ENCODE data around the gene ANKRD65. TPM values are rescaled to one million over a fixed set of nuclear protein-coding genes. Genes with fewer than 3 reads are reported as not detected.
"Not testable (repeated sequence)": the region's sequence is repeated elsewhere in the genome, so short reads cannot be mapped to it uniquely, and the experiment has no call there.

The ANKRD65 gene
- total RNA-seq, 1 experiment from 2014 or later: 14.7 TPM

DNA sequence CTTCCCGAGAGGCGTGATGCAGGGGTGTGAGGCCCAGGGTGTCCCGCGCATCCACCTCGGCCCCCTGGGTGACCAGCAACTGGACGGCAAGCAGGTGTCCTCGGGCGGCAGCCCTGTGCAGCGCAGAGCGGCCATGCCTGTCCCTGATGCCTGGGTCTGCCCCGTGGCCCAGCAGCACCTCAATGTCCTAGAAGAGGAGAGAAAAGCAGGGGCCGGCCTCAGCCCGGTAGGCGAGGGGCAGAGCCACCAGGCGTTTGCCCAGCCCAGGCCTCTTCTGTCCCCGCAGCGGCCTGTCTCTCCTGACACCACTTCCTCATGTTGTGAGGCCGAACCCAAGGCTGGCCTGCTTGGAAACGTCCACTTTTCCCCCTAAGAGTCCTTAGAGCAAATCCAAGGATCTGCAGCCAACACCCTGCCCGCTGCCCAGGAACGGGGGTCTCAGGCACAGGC is 1.7 kb downstream of the ANKRD65 start:
- Histone ChIP-seq H3K27ac (no peak overlapping the region), H2AFZ (no peak overlapping the region)
- POLR2A ChIA-PET (ENCODE audit: unreplicated experiment): interaction anchor here (0.6 kb wide), 1 partner anchor 16 kb away, joined by 4 read pairs; the partner anchor contains the start of gene VWA1

GRCh38 chr1:1418464-1419362 is 2.4 kb downstream of the ANKRD65 start:
- Histone ChIP-seq H3K27me3 (ENCODE audit: insufficient read depth, low read depth) (no peaks in the 10 kb centered on the region), H3K36me3 (ENCODE audit: low read depth) (no peaks in the 10 kb centered on the region), H3K4me3 (no peak overlapping the region), H3K4me2 (no peak overlapping the region), H2AFZ (no peak overlapping the region), H3K4me1 (replicated peaks; ENCODE audit: insufficient read depth) (peaks cover 18% of the 10 kb centered on the region), H3K9me2 (ENCODE audit: insufficient read depth) (no peaks in the 10 kb centered on the region), H3K79me2 (ENCODE audit: low read depth) (no peaks in the 10 kb centered on the region), H3F3A (ENCODE audit: insufficient read depth, low read depth) (peaks cover 8% of the 10 kb centered on the region; the same call in 1 of the 2 replicates), H4K20me1 (ENCODE audit: insufficient read depth) (no peaks in the 10 kb centered on the region), H3K9me3 (ENCODE audit: insufficient read depth, low read depth) (no peaks in the 10 kb centered on the region), H3K27ac (no peak overlapping the region)
- POLR2A ChIA-PET (ENCODE audit: unreplicated experiment): interaction anchor here (0.6 kb wide), 1 partner anchor 12 kb away, joined by 3 read pairs; no protein-coding TSS in a partner anchor
- DNase-seq: no peak
- intact Hi-C loops (cut with micrococcal nuclease; ENCODE audit: unreplicated experiment): no loop called here
- BruUV-seq (replicated peaks): no TSS peak
- CTCF ChIA-PET: no interaction called here
- TF ChIP-seq, protein P1, sequence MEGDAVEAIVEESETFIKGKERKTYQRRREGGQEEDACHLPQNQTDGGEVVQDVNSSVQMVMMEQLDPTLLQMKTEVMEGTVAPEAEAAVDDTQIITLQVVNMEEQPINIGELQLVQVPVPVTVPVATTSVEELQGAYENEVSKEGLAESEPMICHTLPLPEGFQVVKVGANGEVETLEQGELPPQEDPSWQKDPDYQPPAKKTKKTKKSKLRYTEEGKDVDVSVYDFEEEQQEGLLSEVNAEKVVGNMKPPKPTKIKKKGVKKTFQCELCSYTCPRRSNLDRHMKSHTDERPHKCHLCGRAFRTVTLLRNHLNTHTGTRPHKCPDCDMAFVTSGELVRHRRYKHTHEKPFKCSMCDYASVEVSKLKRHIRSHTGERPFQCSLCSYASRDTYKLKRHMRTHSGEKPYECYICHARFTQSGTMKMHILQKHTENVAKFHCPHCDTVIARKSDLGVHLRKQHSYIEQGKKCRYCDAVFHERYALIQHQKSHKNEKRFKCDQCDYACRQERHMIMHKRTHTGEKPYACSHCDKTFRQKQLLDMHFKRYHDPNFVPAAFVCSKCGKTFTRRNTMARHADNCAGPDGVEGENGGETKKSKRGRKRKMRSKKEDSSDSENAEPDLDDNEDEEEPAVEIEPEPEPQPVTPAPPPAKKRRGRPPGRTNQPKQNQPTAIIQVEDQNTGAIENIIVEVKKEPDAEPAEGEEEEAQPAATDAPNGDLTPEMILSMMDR (conservative IDR thresholded peaks at IDR 0.05): no peak
- TF ChIP-seq EZH2 (IDR thresholded peaks at IDR 0.05; ENCODE audit: low read depth): no peak

More for the DNA sequence above, 1.7 kb downstream of the ANKRD65 start:
- TF ChIP-seq EZH2 (IDR thresholded peaks at IDR 0.05; ENCODE audit: low read depth): no peak
- TF ChIP-seq, protein P1 (conservative IDR thresholded peaks at IDR 0.05): no peak
- peaks cover 18% of the 10 kb centered on the region for H3K4me1 ChIP-seq (replicated peaks; ENCODE audit: insufficient read depth)
- no peaks in the 10 kb centered on the region for H3K9me3 ChIP-seq (ENCODE audit: insufficient read depth, low read depth)
- no peaks in the 10 kb centered on the region for H3K79me2 ChIP-seq (ENCODE audit: low read depth)
- intact Hi-C loops (cut with micrococcal nuclease; ENCODE audit: unreplicated experiment): no loop called here
- no peaks in the 10 kb centered on the region for H3K36me3 ChIP-seq (ENCODE audit: low read depth)
- CTCF ChIA-PET: no interaction called here
- no peak overlapping the region for H3K4me3 ChIP-seq
- H4K20me1 ChIP-seq (ENCODE audit: insufficient read depth): no peaks in the 10 kb centered on the region
- DNase-seq: no peak
- peaks cover 8% of the 10 kb centered on the region; the same call in 1 of the 2 replicates for H3F3A ChIP-seq (ENCODE audit: insufficient read depth, low read depth)
- BruUV-seq (replicated peaks): no TSS peak
- no peak overlapping the region for H3K4me2 ChIP-seq
- H3K9me2 ChIP-seq (ENCODE audit: insufficient read depth): no peaks in the 10 kb centered on the region
- H3K27me3 ChIP-seq (ENCODE audit: insufficient read depth, low read depth): no peaks in the 10 kb centered on the region

DNA sequence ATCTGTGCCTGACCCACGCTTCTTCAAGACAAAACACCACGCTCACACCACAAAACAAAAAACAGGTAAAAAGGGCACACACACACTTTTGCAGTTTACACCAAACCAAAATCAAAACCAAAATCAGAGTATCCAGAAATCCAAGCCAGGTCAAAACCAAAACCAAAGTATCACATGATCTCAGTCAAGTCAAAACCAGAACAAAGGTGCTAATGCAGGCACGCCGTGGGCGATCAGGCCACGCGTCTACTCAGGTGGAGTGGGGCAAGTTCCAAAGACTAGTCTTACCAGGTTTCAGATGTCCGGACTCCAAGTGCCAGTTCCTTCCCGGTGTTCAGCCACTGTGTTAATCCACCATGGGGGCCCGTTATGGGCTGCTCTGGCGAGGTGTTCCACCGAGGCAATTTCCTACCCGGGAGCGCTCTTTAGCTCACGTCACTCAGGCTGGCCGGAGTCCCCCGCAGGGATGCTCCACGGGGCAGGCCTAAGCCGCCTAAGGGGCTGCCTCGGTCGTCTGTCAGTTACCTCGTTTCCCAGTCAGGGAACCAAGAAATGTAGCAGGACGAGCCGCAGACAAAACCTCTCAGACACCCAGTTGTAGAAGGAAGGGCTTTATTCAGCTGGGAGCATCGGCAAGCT is 3.1 kb downstream of the ANKRD65 start:
- H3F3A ChIP-seq (ENCODE audit: insufficient read depth, low read depth); intact Hi-C loops (cut with micrococcal nuclease; ENCODE audit: unreplicated experiment); H3K36me3 ChIP-seq (ENCODE audit: low read depth); H3K4me2 ChIP-seq; H2AFZ ChIP-seq; CTCF ChIA-PET; H3K9me3 ChIP-seq (ENCODE audit: insufficient read depth, low read depth); H4K20me1 ChIP-seq (ENCODE audit: insufficient read depth); DNase-seq; H3K79me2 ChIP-seq (ENCODE audit: low read depth); BruUV-seq (replicated peaks); H3K27ac ChIP-seq; H3K9me2 ChIP-seq (ENCODE audit: insufficient read depth); H3K27me3 ChIP-seq (ENCODE audit: insufficient read depth, low read depth); H3K4me3 ChIP-seq: not testable (repeated sequence)
- POLR2A ChIA-PET (ENCODE audit: unreplicated experiment): interaction anchor here (0.6 kb wide), 1 partner anchor 13 kb away, joined by 3 read pairs; no protein-coding TSS in a partner anchor
- peaks cover 12% of the 10 kb centered on the region for H3K4me1 ChIP-seq (replicated peaks; ENCODE audit: insufficient read depth)

DNA sequence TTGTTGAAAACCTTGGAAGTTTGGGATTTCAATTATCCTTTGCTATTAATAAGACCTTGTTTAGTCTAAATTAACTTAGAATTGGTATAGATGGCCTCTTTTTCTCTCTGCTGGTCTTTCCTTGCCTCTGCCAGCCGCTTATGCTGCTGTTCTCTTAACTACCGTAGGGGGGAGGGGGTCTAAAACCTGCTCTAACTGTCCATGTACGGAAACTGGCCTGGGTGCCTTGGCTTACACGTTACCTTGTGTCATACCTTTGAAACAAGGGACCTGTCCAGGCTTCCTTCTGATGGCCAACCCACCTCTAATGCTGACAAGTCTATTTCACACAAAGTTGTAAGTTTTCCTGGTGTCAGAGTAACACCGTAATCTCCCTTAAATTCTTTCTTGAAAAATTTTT is 3.7 kb downstream of the ANKRD65 start:
- H3K9me3 ChIP-seq (ENCODE audit: insufficient read depth, low read depth); H3K79me2 ChIP-seq (ENCODE audit: low read depth); H3K4me3 ChIP-seq; CTCF ChIA-PET; H3K36me3 ChIP-seq (ENCODE audit: low read depth); H2AFZ ChIP-seq; H3K9me2 ChIP-seq (ENCODE audit: insufficient read depth); intact Hi-C loops (cut with micrococcal nuclease; ENCODE audit: unreplicated experiment); H3K27me3 ChIP-seq (ENCODE audit: insufficient read depth, low read depth); H4K20me1 ChIP-seq (ENCODE audit: insufficient read depth); DNase-seq; POLR2A ChIA-PET (ENCODE audit: unreplicated experiment); BruUV-seq (replicated peaks); H3F3A ChIP-seq (ENCODE audit: insufficient read depth, low read depth); H3K4me2 ChIP-seq; H3K27ac ChIP-seq; H3K4me1 ChIP-seq (replicated peaks; ENCODE audit: insufficient read depth): not testable (repeated sequence)

All from PC-9 (cell line).